Endothelial cell (in vitro differentiated cells): ENCODE results near the gene ACKR2. TPM values are rescaled to one million over a fixed set of nuclear protein-coding genes. Genes with fewer than 3 reads are reported as not detected.

Experiments
- DNase-seq: peaks from one replicate; pipeline ENCODE4 v3.0.0; 2021; ENCODE audit warnings: low spot score
- H3K27ac Mint-ChIP-seq: one replicate; pipeline ENCODE4 v1.8.0; 2021; ENCODE audit warnings: mixed read lengths, inconsistent platforms; ENCODE audit not compliant: unreplicated experiment
- H3K27me3 Mint-ChIP-seq: one replicate; pipeline ENCODE4 v1.8.0; 2021; ENCODE audit warnings: mild to moderate bottlenecking, moderate library complexity, mixed read lengths, inconsistent platforms; ENCODE audit not compliant: unreplicated experiment
- H3K36me3 Mint-ChIP-seq: one replicate; pipeline ENCODE4 v1.8.0; 2021; ENCODE audit warnings: mild to moderate bottlenecking, low read depth, mixed read lengths, inconsistent platforms; ENCODE audit not compliant: unreplicated experiment
- H3K4me1 Mint-ChIP-seq: one replicate; pipeline ENCODE4 v1.8.0; 2021; ENCODE audit warnings: mild to moderate bottlenecking, mixed read lengths, inconsistent platforms; ENCODE audit not compliant: unreplicated experiment
- H3K4me3 Mint-ChIP-seq: one replicate; pipeline ENCODE4 v1.8.0; 2021; ENCODE audit warnings: mild to moderate bottlenecking, mixed read lengths, inconsistent platforms; ENCODE audit not compliant: unreplicated experiment
- H3K9me3 Mint-ChIP-seq: one replicate; pipeline ENCODE4 v1.8.0; 2021; ENCODE audit warnings: mixed read lengths, inconsistent platforms; ENCODE audit not compliant: unreplicated experiment
- CTCF ChIP-seq: fragments of 200-600 bp; sonication (generic); IDR thresholded peaks from one replicate; pipeline ENCODE4 v1.5.0; 2021; ENCODE audit warnings: antibody characterized with exemption; ENCODE audit not compliant: unreplicated experiment
- total RNA-seq: library from RNA; stranded (reverse); fragmentation: NEBNext Ultra II Directional; extraction: Animal tissue kit (Norgen Biotek cat#: 25700); gene quantifications from one replicate; pipeline ENCODE4 v1.2.1, GENCODE V29; 2021; ENCODE audit not compliant: unreplicated experiment

Gene ACKR2
- total RNA-seq, 1 donor from 2014 or later: 3.8 TPM

GRCh38 chr3:42836150-42837123, 27.2 kb downstream of the ACKR2 start:
- H3K27me3 Mint-ChIP-seq: peaks cover 3% of the 10 kb centered on the region
- no peak for TF ChIP-seq CTCF
- H3K4me1 Mint-ChIP-seq: no peaks in the 10 kb centered on the region
- H3K9me3 Mint-ChIP-seq: no peaks in the 10 kb centered on the region
- H3K4me3 Mint-ChIP-seq: no peak overlapping the region
- no peak for DNase-seq
- no peaks in the 10 kb centered on the region for H3K36me3 Mint-ChIP-seq
- no peak overlapping the region for H3K27ac Mint-ChIP-seq

- Mint-ChIP-seq H3K4me3 (no peak overlapping the region), H3K27me3 (peaks cover 5% of the 10 kb centered on the region), H3K36me3 (no peaks in the 10 kb centered on the region), H3K9me3 (no peaks in the 10 kb centered on the region), H3K27ac (no peak overlapping the region), H3K4me1 (peaks cover under 1% of the 10 kb centered on the region)
- DNase-seq: no peak
- TF ChIP-seq CTCF: no peak
Measured at GRCh38 chr3:42838571-42838970, 29.3 kb downstream of the ACKR2 start.

- Mint-ChIP-seq H3K4me3 (no peak overlapping the region), H3K27ac (no peak overlapping the region), H3K4me1 (peaks cover 8% of the 10 kb centered on the region), H3K36me3 (no peaks in the 10 kb centered on the region), H3K27me3 (peaks cover 8% of the 10 kb centered on the region), H3K9me3 (no peaks in the 10 kb centered on the region)
- TF ChIP-seq CTCF: peak; percentile 81
- DNase-seq: peak; percentile 53
Measured at GRCh38 chr3:42839616-42840015, 30.4 kb downstream of the ACKR2 start.

- peaks cover 12% of the 10 kb centered on the region for H3K4me1 Mint-ChIP-seq
- H3K4me3 Mint-ChIP-seq: no peak overlapping the region
- peaks cover 8% of the 10 kb centered on the region for H3K27me3 Mint-ChIP-seq
Measured at GRCh38 chr3:42841332-42841731, 32.1 kb downstream of the ACKR2 start.

More at GRCh38 chr3:42841332-42841731, 32.1 kb downstream of the ACKR2 start:
- H3K27ac Mint-ChIP-seq: no peak overlapping the region
- no peaks in the 10 kb centered on the region for H3K9me3 Mint-ChIP-seq
- no peaks in the 10 kb centered on the region for H3K36me3 Mint-ChIP-seq
- no peak for TF ChIP-seq CTCF
- no peak for DNase-seq
